ENCODE data around the gene SPPL3.

DNA sequence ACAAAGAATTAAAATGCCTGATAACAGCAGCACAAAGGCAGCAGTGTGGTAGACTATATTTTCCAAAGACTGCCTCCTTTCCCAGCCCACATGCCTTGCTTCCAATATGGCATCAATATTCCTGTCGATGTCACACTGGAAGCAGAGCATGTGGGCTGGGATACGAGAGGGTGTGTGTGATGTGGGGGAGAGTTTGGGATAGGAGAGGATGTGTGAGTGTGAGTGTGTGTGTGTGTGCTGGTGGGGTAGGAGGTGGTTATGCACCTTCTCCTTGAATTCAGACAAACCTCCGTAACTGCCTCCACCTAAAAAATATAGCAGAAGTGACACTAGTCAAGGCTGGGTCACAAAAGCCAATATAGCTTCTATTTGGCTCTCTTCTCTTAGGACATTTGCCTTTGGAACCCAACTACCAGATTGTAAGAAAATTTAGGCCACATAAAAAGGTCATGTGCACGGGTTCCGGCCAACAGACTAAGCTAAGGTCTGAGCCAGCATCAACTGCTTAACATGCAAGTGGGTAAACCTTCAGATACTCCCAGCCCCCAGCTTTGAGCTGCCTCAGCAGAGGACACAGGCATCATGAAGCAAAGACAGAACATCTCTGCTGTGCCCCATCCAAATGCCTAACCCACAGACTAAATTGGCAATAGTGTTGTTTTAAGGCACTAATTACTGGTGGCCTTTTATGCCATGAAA, 29.5 kb downstream of the SPPL3 start:
- no peak for TF ChIP-seq CTCF (IDR thresholded peaks at IDR 0.05)
- TF ChIP-seq POLR2A (IDR thresholded peaks at IDR 0.05): no peak
